H1 (cell line): Measurements from ENCODE around the gene RNF10. TPM values are rescaled to one million over a fixed set of nuclear protein-coding genes. Genes with fewer than 3 reads are reported as not detected.
A peak's percentile ranks its signal among the peaks of the same experiment; 100 is the strongest.

Source experiments
- FOSL1 ChIP-seq: IDR thresholded peaks from 2 replicates; pipeline ENCODE4 v1.6.1; 2011; ENCODE audit warnings: mild to moderate bottlenecking, low read depth, low read length, moderate library complexity; ENCODE audit not compliant: insufficient read depth
- SP1 ChIP-seq: IDR thresholded peaks from 2 replicates; pipeline ENCODE4 v1.6.1; 2011; ENCODE audit warnings: low read depth, low read length
- TBP ChIP-seq: IDR thresholded peaks from 2 replicates; pipeline ENCODE4 v1.6.1; 2011; ENCODE audit warnings: low read depth, low read length, improper control_type of control experiment
- YY1 ChIP-seq: IDR thresholded peaks from 2 replicates; pipeline ENCODE4 v1.6.1; 2011; ENCODE audit warnings: low read depth, mild to moderate bottlenecking, low read length
- ZNF274 ChIP-seq: IDR thresholded peaks from 2 replicates; pipeline ENCODE4 v1.7.0; 2012; ENCODE audit warnings: low read length, borderline replicate concordance; ENCODE audit errors: extremely low read depth
- polyA plus RNA-seq, 7 experiments: library from polyadenylated mRNA; depleted of rRNA in 3 of 7; stranded (reverse) in 5 of 7; unstranded in 2 of 7; fragments of >200 nt in 5 of 7; fragments of 200-250 nt in 2 of 7; gene quantifications; 1 replicate in 5 of 7; 2 replicates in 1 of 7; 4 replicates in 1 of 7; pipeline versions ENCODE4 v1.2.1 to v1.2.3, GENCODE V29; 2011 to 2013; ENCODE audit warnings: missing spikeins in 2 of 7, mixed read lengths in 2 of 7
- total RNA-seq: library from RNA; stranded (reverse); fragmentation: NEBNext Ultra II Directional; extraction: Animal tissue kit (Norgen Biotek cat#: 25700); gene quantifications from 2 replicates; pipeline ENCODE4 v1.2.1, GENCODE V29; 2021
- TF ChIP-seq, protein P1 (sequence below): fragments of 300-600 bp; sonication (generic); IDR thresholded peaks from 2 replicates; pipeline ENCODE4 v1.7.1; 2012; ENCODE audit warnings: low read length, moderate library complexity, mild to moderate bottlenecking, inconsistent platforms; ENCODE audit not compliant: insufficient replicate concordance
- TF ChIP-seq, protein P2 (sequence below): IDR thresholded peaks from 2 replicates; pipeline ENCODE4 v1.6.1; 2012; ENCODE audit warnings: inconsistent platforms
- TF ChIP-seq, protein P3 (sequence below), 3 experiments: IDR thresholded peaks; 1 replicate in 2 of 3; 2 replicates in 1 of 3; pipeline versions ENCODE4 v1.5.1 to v1.6.1; 2011; ENCODE audit warnings: low read length in 3 of 3, mild to moderate bottlenecking in 3 of 3, inconsistent platforms in 2 of 3, low read depth in 1 of 3, moderate library complexity in 1 of 3; ENCODE audit not compliant: insufficient read depth in 1 of 3; ENCODE audit errors: control extremely low read depth in 1 of 3

Gene RNF10
- total and polyA plus RNA-seq, 2 of the 8 experiments (the other 6 are each of a cell fraction or from before 2014, with no cell fraction given): 71.6 to 171 TPM

DNA sequence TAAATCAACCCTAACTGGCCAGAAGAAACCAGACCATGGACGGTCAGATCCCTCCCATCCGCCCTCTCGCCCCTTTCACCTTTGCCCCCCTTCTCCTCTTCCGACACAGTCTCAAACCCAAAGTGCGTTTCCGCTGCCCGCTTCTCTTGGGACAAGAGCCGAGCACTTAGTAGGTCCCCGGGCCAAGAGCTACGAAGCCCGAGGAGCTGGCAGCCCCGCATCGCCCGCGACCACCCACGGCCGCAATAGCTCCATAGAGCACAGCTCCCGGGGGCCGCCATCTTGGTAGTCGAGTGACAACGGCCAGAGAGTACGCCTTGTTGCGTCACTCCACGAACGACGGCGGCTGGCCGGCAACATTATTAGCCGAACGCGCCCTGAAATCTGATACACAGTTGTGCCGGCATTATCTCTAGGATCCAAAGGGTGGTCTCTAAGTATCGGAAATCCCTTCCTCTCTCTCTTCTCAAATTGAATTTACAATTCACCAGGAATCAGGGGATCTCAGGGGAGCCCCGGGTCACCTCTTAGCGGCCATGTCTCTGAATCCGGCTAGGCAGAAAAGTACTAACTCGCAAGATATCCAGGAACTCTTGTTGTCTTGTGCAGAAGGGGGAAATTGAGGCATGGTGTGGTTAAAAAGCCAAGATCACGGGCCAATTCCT lies 5.2 kb upstream of the RNF10 start, which contains the start of gene COQ5 (continued):
- TF ChIP-seq ZNF274 (no peak), TBP (peak; percentile 91), FOSL1 (no peak), SP1 (peak; percentile 50; the same call in 1 of the 2 replicates), YY1 (peak; percentile 98)
- TF ChIP-seq, protein P1, sequence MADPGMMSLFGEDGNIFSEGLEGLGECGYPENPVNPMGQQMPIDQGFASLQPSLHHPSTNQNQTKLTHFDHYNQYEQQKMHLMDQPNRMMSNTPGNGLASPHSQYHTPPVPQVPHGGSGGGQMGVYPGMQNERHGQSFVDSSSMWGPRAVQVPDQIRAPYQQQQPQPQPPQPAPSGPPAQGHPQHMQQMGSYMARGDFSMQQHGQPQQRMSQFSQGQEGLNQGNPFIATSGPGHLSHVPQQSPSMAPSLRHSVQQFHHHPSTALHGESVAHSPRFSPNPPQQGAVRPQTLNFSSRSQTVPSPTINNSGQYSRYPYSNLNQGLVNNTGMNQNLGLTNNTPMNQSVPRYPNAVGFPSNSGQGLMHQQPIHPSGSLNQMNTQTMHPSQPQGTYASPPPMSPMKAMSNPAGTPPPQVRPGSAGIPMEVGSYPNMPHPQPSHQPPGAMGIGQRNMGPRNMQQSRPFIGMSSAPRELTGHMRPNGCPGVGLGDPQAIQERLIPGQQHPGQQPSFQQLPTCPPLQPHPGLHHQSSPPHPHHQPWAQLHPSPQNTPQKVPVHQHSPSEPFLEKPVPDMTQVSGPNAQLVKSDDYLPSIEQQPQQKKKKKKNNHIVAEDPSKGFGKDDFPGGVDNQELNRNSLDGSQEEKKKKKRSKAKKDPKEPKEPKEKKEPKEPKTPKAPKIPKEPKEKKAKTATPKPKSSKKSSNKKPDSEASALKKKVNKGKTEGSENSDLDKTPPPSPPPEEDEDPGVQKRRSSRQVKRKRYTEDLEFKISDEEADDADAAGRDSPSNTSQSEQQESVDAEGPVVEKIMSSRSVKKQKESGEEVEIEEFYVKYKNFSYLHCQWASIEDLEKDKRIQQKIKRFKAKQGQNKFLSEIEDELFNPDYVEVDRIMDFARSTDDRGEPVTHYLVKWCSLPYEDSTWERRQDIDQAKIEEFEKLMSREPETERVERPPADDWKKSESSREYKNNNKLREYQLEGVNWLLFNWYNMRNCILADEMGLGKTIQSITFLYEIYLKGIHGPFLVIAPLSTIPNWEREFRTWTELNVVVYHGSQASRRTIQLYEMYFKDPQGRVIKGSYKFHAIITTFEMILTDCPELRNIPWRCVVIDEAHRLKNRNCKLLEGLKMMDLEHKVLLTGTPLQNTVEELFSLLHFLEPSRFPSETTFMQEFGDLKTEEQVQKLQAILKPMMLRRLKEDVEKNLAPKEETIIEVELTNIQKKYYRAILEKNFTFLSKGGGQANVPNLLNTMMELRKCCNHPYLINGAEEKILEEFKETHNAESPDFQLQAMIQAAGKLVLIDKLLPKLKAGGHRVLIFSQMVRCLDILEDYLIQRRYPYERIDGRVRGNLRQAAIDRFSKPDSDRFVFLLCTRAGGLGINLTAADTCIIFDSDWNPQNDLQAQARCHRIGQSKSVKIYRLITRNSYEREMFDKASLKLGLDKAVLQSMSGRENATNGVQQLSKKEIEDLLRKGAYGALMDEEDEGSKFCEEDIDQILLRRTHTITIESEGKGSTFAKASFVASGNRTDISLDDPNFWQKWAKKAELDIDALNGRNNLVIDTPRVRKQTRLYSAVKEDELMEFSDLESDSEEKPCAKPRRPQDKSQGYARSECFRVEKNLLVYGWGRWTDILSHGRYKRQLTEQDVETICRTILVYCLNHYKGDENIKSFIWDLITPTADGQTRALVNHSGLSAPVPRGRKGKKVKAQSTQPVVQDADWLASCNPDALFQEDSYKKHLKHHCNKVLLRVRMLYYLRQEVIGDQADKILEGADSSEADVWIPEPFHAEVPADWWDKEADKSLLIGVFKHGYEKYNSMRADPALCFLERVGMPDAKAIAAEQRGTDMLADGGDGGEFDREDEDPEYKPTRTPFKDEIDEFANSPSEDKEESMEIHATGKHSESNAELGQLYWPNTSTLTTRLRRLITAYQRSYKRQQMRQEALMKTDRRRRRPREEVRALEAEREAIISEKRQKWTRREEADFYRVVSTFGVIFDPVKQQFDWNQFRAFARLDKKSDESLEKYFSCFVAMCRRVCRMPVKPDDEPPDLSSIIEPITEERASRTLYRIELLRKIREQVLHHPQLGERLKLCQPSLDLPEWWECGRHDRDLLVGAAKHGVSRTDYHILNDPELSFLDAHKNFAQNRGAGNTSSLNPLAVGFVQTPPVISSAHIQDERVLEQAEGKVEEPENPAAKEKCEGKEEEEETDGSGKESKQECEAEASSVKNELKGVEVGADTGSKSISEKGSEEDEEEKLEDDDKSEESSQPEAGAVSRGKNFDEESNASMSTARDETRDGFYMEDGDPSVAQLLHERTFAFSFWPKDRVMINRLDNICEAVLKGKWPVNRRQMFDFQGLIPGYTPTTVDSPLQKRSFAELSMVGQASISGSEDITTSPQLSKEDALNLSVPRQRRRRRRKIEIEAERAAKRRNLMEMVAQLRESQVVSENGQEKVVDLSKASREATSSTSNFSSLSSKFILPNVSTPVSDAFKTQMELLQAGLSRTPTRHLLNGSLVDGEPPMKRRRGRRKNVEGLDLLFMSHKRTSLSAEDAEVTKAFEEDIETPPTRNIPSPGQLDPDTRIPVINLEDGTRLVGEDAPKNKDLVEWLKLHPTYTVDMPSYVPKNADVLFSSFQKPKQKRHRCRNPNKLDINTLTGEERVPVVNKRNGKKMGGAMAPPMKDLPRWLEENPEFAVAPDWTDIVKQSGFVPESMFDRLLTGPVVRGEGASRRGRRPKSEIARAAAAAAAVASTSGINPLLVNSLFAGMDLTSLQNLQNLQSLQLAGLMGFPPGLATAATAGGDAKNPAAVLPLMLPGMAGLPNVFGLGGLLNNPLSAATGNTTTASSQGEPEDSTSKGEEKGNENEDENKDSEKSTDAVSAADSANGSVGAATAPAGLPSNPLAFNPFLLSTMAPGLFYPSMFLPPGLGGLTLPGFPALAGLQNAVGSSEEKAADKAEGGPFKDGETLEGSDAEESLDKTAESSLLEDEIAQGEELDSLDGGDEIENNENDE: no peak
- TF ChIP-seq, protein P2, sequence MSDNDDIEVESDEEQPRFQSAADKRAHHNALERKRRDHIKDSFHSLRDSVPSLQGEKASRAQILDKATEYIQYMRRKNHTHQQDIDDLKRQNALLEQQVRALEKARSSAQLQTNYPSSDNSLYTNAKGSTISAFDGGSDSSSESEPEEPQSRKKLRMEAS: peak; percentile 34; the same call in 1 of the 2 replicates
- TF ChIP-seq, protein P3, sequence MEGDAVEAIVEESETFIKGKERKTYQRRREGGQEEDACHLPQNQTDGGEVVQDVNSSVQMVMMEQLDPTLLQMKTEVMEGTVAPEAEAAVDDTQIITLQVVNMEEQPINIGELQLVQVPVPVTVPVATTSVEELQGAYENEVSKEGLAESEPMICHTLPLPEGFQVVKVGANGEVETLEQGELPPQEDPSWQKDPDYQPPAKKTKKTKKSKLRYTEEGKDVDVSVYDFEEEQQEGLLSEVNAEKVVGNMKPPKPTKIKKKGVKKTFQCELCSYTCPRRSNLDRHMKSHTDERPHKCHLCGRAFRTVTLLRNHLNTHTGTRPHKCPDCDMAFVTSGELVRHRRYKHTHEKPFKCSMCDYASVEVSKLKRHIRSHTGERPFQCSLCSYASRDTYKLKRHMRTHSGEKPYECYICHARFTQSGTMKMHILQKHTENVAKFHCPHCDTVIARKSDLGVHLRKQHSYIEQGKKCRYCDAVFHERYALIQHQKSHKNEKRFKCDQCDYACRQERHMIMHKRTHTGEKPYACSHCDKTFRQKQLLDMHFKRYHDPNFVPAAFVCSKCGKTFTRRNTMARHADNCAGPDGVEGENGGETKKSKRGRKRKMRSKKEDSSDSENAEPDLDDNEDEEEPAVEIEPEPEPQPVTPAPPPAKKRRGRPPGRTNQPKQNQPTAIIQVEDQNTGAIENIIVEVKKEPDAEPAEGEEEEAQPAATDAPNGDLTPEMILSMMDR (IDR thresholded peaks at IDR 0.05; ENCODE audit: control extremely low read depth in 1 of 3, insufficient read depth in 1 of 3, low read depth in 1 of 3, low read length in 3 of 3): no peak
